Colonic mucosa (tissue), 4 donors: ENCODE results near the gene F10. TPM values are rescaled to one million over a fixed set of nuclear protein-coding genes. Genes with fewer than 3 reads are reported as not detected.
"Not testable (repeated sequence)": the region's sequence is repeated elsewhere in the genome, so short reads cannot be mapped to it uniquely, and the experiment has no call there.

Source experiments
- DNase-seq: peaks from one replicate; pipeline ENCODE4 v3.0.0-alpha.2; 2020
- H3K27ac ChIP-seq: fragments of 200-600 bp; one replicate; pipeline ENCODE4 v1.8.0; 2021
- H3K27me3 ChIP-seq: fragments of 200-600 bp; one replicate; pipeline ENCODE4 v1.8.0; 2021
- H3K36me3 ChIP-seq: fragments of 200-600 bp; one replicate; pipeline ENCODE4 v1.8.0; 2021
- H3K4me1 ChIP-seq: fragments of 200-600 bp; one replicate; pipeline ENCODE4 v1.8.0; 2021; ENCODE audit warnings: mild to moderate bottlenecking
- H3K4me3 ChIP-seq: fragments of 200-600 bp; one replicate; pipeline ENCODE4 v1.8.0; 2021
- H3K9ac ChIP-seq, 2 donors: one replicate each; pipeline ENCODE4 v1.7.0; 2013; ENCODE audit warnings: control low read depth in 2 of 2, low read depth in 2 of 2, low read length in 2 of 2
- H3K9me3 ChIP-seq: fragments of 200-600 bp; one replicate; pipeline ENCODE4 v1.8.0; 2021
- intact Hi-C: fragments of 100-400 bp; cut with DNase I; formaldehyde crosslinking; loops from one replicate; pipeline ENCODE4 v1.14.1; 2022
- total RNA-seq, 2 donors: library from RNA; stranded (reverse); fragmentation: NEBNext Ultra II Directional in 1 of 2; extraction: Animal tissue kit (Norgen Biotek cat#: 25700) in 1 of 2; gene quantifications; one replicate each; pipeline ENCODE4 v1.2.1, GENCODE V29; 2021
- TF ChIP-seq, protein P1 (sequence below): fragments of 200-600 bp; IDR thresholded peaks from one replicate; pipeline ENCODE4 v1.8.0; 2022; ENCODE audit warnings: antibody characterized with exemption, mild to moderate bottlenecking
- donor health status: healthy.
- donor health status: DM: no; HTN: no; CAD: no.
- donor health status: DM: no; HTN: no; CAD: no.

F10 gene
- total RNA-seq, 2 donors from 2014 or later = 1.5 to 4.1 TPM

GRCh38 chr13:113076681-113077401, 45.8 kb upstream of the F10 start:
- no peaks in the 10 kb centered on the region for H3K27me3 ChIP-seq
- no peak overlapping the region for H3K27ac ChIP-seq
- no peak overlapping the region for H3K9ac ChIP-seq
- TF ChIP-seq, protein P1, sequence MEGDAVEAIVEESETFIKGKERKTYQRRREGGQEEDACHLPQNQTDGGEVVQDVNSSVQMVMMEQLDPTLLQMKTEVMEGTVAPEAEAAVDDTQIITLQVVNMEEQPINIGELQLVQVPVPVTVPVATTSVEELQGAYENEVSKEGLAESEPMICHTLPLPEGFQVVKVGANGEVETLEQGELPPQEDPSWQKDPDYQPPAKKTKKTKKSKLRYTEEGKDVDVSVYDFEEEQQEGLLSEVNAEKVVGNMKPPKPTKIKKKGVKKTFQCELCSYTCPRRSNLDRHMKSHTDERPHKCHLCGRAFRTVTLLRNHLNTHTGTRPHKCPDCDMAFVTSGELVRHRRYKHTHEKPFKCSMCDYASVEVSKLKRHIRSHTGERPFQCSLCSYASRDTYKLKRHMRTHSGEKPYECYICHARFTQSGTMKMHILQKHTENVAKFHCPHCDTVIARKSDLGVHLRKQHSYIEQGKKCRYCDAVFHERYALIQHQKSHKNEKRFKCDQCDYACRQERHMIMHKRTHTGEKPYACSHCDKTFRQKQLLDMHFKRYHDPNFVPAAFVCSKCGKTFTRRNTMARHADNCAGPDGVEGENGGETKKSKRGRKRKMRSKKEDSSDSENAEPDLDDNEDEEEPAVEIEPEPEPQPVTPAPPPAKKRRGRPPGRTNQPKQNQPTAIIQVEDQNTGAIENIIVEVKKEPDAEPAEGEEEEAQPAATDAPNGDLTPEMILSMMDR = no peak
- H3K4me1 ChIP-seq = no peaks in the 10 kb centered on the region
- no peaks in the 10 kb centered on the region for H3K9me3 ChIP-seq
- intact Hi-C loops = no loop called here
- DNase-seq = no peak
- no peak overlapping the region for H3K4me3 ChIP-seq
- H3K36me3 ChIP-seq = no peaks in the 10 kb centered on the region

DNA sequence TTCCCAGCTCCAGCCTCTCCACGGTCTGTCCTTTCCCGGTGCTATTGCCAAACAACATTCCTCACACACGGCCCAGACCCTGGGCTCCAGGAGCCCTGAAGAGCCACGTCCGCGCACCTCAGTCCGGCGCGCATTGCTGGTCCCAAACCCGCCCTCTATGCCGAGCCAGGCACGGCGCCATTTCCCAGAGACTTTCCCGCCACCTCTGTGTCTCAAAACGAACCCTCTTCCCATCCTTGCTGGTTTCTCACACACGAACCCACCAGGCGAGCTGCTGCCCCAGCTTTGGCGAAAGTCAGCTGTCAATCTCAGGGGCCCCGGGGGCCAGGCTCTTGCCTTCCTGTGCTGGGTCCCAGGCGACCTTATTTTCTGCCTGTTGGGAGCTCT, 45.0 kb upstream of the F10 start:
- no peak overlapping the region for H3K9ac ChIP-seq
- TF ChIP-seq, protein P1 = no peak
- H3K36me3 ChIP-seq = no peaks in the 10 kb centered on the region
- no peaks in the 10 kb centered on the region for H3K4me1 ChIP-seq
- H3K27ac ChIP-seq = no peak overlapping the region
- H3K9me3 ChIP-seq = no peaks in the 10 kb centered on the region
- no peak overlapping the region for H3K4me3 ChIP-seq
- no peak for DNase-seq
- intact Hi-C loops = no loop called here
- no peaks in the 10 kb centered on the region for H3K27me3 ChIP-seq

GRCh38 chr13:113077953-113078901, 44.4 kb upstream of the F10 start:
- Histone ChIP-seq H3K9ac (no peak overlapping the region), H3K36me3 (no peaks in the 10 kb centered on the region), H3K27me3 (no peaks in the 10 kb centered on the region), H3K27ac (no peak overlapping the region), H3K4me1 (no peaks in the 10 kb centered on the region), H3K4me3 (no peak overlapping the region), H3K9me3 (no peaks in the 10 kb centered on the region)
- TF ChIP-seq, protein P1 = no peak
- no peak for DNase-seq
- intact Hi-C loops = no loop called here

DNA sequence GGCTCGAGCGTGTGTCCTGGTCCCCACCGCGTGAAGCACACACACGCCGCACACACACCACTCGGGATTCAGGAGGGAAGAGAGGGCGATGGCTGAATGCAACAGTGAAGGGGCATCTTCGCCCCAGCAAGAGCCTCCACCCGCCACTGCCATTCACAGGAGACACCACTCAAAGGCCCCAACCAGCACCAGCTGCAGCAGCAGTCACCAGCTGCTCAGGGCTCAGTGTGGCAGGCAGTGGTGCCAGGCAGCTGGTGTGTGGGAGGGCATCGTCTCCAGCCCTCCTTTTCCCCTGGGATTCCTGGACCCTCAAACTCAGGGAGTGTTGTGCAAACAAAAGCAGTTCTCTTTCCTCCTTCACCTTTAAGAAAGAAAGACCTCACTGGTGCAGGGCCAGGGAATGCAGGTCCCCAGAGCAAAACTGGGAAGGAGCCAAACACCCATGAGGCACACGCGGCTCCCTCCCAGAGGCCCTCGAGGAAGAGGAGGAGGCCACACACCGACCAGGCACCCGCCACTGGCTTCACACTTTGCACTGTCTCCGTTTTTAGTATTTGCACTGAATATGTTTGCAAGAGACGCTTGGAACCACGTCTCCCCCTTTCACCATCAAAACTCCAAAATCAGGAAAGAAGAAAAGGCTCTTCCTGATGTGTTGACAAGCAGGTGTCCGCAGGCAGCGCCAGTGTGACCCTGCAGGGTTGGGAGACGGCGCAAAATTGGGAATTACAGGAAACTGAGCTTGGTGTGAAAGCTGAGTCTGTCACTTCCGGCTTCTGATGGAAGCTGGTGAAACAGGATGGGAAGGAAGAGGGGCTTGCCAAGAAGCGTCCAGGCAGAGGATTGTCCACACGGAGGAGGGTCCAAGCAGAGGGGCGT, 43.5 kb upstream of the F10 start:
- intact Hi-C loops = no loop called here
- TF ChIP-seq, protein P1 = no peak

GRCh38 chr13:113079781-113080080, 42.9 kb upstream of the F10 start:
- H3K27me3 ChIP-seq, H3K9me3 ChIP-seq, H3K9ac ChIP-seq, DNase-seq, H3K4me3 ChIP-seq, H3K36me3 ChIP-seq, intact Hi-C loops, H3K4me1 ChIP-seq, H3K27ac ChIP-seq: not testable (repeated sequence)

More for the DNA sequence above, 43.5 kb upstream of the F10 start:
- Histone ChIP-seq H3K9ac (no peak overlapping the region), H3K27ac (no peak overlapping the region), H3K4me1 (no peaks in the 10 kb centered on the region), H3K9me3 (no peaks in the 10 kb centered on the region), H3K4me3 (no peak overlapping the region), H3K36me3 (no peaks in the 10 kb centered on the region), H3K27me3 (no peaks in the 10 kb centered on the region)
- DNase-seq = no peak
